Measurements from ENCODE around the gene GDPD4.

Gene GDPD4

GRCh38 chr11:77173494-77173893 lies 128.0 kb downstream of the GDPD4 start:
- Histone ChIP-seq H3K36me3 (ENCODE audit: insufficient read depth, low read length) (no peaks in the 10 kb centered on the region), H3K4me2 (ENCODE audit: low read length) (no peak overlapping the region), H3K4me3 (ENCODE audit: low read length) (no peak overlapping the region), H3K9me3 (replicated peaks; ENCODE audit: low read length) (no peaks in the 10 kb centered on the region), H3K9ac (ENCODE audit: low read depth, low read length) (no peak overlapping the region), H3K27me3 (ENCODE audit: control insufficient read depth, insufficient read depth, low read length) (peaks cover 25% of the 10 kb centered on the region), H3K4me1 (ENCODE audit: control insufficient read depth, insufficient read depth, low read length) (peaks cover 7% of the 10 kb centered on the region)

- no peak overlapping the region for H3K4me3 ChIP-seq (ENCODE audit: low read length)
- H3K4me2 ChIP-seq (ENCODE audit: low read length) = no peak overlapping the region
- H3K36me3 ChIP-seq (ENCODE audit: insufficient read depth, low read length) = no peaks in the 10 kb centered on the region
- H3K27me3 ChIP-seq (ENCODE audit: control insufficient read depth, insufficient read depth, low read length) = peaks cover 23% of the 10 kb centered on the region
- H3K9ac ChIP-seq (ENCODE audit: low read depth, low read length) = no peak overlapping the region
- H3K4me1 ChIP-seq (ENCODE audit: control insufficient read depth, insufficient read depth, low read length) = peaks cover 7% of the 10 kb centered on the region
- H3K9me3 ChIP-seq (replicated peaks; ENCODE audit: low read length) = no peaks in the 10 kb centered on the region
Measured at GRCh38 chr11:77172666-77172982, 128.9 kb downstream of the GDPD4 start.

- peaks cover 28% of the 10 kb centered on the region for H3K27me3 ChIP-seq (ENCODE audit: control insufficient read depth, insufficient read depth, low read length)
- H3K9ac ChIP-seq (ENCODE audit: low read depth, low read length) = no peak overlapping the region
- H3K9me3 ChIP-seq (replicated peaks; ENCODE audit: low read length) = no peaks in the 10 kb centered on the region
- H3K4me1 ChIP-seq (ENCODE audit: control insufficient read depth, insufficient read depth, low read length) = peaks cover 7% of the 10 kb centered on the region
- H3K4me3 ChIP-seq (ENCODE audit: low read length) = no peak overlapping the region
- no peaks in the 10 kb centered on the region for H3K36me3 ChIP-seq (ENCODE audit: insufficient read depth, low read length)
- H3K4me2 ChIP-seq (ENCODE audit: low read length) = no peak overlapping the region
Measured at GRCh38 chr11:77171885-77172665, 129.4 kb downstream of the GDPD4 start.

- Histone ChIP-seq H3K4me2 (ENCODE audit: low read length) (no peak overlapping the region), H3K4me3 (ENCODE audit: low read length) (no peak overlapping the region), H3K9me3 (replicated peaks; ENCODE audit: low read length) (no peaks in the 10 kb centered on the region), H3K9ac (ENCODE audit: low read depth, low read length) (no peak overlapping the region), H3K27me3 (ENCODE audit: control insufficient read depth, insufficient read depth, low read length) (peaks cover 28% of the 10 kb centered on the region), H3K4me1 (ENCODE audit: control insufficient read depth, insufficient read depth, low read length) (peaks cover 7% of the 10 kb centered on the region), H3K36me3 (ENCODE audit: insufficient read depth, low read length) (no peaks in the 10 kb centered on the region)
Measured at GRCh38 chr11:77171254-77171653, 130.2 kb downstream of the GDPD4 start.

GRCh38 chr11:77170107-77170506 lies 131.4 kb downstream of the GDPD4 start:
- no peaks in the 10 kb centered on the region for H3K9me3 ChIP-seq (replicated peaks; ENCODE audit: low read length)
- no peaks in the 10 kb centered on the region for H3K36me3 ChIP-seq (ENCODE audit: insufficient read depth, low read length)
- H3K27me3 ChIP-seq (ENCODE audit: control insufficient read depth, insufficient read depth, low read length) = peaks cover 21% of the 10 kb centered on the region
- no peak overlapping the region for H3K9ac ChIP-seq (ENCODE audit: low read depth, low read length)
- no peak overlapping the region for H3K4me3 ChIP-seq (ENCODE audit: low read length)
- H3K4me2 ChIP-seq (ENCODE audit: low read length) = no peak overlapping the region
- no peaks in the 10 kb centered on the region for H3K4me1 ChIP-seq (ENCODE audit: control insufficient read depth, insufficient read depth, low read length)

GRCh38 chr11:77167791-77168190 lies 133.7 kb downstream of the GDPD4 start:
- no peaks in the 10 kb centered on the region for H3K4me1 ChIP-seq (ENCODE audit: control insufficient read depth, insufficient read depth, low read length)
- no peak overlapping the region for H3K9ac ChIP-seq (ENCODE audit: low read depth, low read length)
- peaks cover 22% of the 10 kb centered on the region for H3K27me3 ChIP-seq (ENCODE audit: control insufficient read depth, insufficient read depth, low read length)
- H3K9me3 ChIP-seq (replicated peaks; ENCODE audit: low read length) = no peaks in the 10 kb centered on the region
- no peak overlapping the region for H3K4me2 ChIP-seq (ENCODE audit: low read length)
- H3K4me3 ChIP-seq (ENCODE audit: low read length) = no peak overlapping the region
- no peaks in the 10 kb centered on the region for H3K36me3 ChIP-seq (ENCODE audit: insufficient read depth, low read length)

- no peaks in the 10 kb centered on the region for H3K36me3 ChIP-seq (ENCODE audit: insufficient read depth, low read length)
- peaks cover 26% of the 10 kb centered on the region for H3K27me3 ChIP-seq (ENCODE audit: control insufficient read depth, insufficient read depth, low read length)
- no peak overlapping the region for H3K4me2 ChIP-seq (ENCODE audit: low read length)
- no peak overlapping the region for H3K4me3 ChIP-seq (ENCODE audit: low read length)
- no peak overlapping the region for H3K9ac ChIP-seq (ENCODE audit: low read depth, low read length)
- H3K4me1 ChIP-seq (ENCODE audit: control insufficient read depth, insufficient read depth, low read length) = no peaks in the 10 kb centered on the region
- no peaks in the 10 kb centered on the region for H3K9me3 ChIP-seq (replicated peaks; ENCODE audit: low read length)
Measured at GRCh38 chr11:77167111-77167626, 134.3 kb downstream of the GDPD4 start.

All from skeletal muscle satellite cell (primary cell).